Measurements from ENCODE around the gene ESPN.

Gene ESPN

DNA sequence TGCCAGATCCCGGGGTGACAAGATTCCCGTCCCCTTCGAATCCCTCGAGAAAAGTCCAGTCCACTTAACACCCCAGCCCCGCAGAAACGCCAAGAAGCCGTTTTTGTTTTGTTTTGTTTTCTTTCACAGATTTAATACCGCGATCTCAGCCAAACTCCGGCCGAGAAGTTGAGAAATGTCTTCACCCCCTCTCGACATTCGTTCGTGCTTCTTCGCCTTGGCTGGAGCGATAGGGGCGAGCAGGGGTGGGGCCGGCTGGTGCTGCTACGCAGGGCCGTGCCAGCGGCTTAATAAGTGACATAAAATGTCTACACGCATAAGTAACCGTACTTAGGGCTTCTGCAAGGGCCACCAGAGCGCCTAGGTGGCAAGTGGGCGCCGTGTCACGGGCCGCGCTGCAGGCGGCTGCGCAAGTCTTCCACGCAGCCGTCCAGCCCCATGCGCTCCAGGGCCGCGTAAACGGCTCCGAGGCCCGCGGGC lies 36.5 kb downstream of the ESPN start:
- Histone ChIP-seq H3K4me3 (ENCODE audit: low read depth, low read length) (no peak overlapping the region), H3K79me2 (ENCODE audit: control insufficient read depth, insufficient read depth, low read length, unreplicated experiment) (no peaks in the 10 kb centered on the region), H2AFZ (ENCODE audit: low read length, unreplicated experiment) (no peak overlapping the region), H3K27ac (ENCODE audit: low read depth, low read length) (no peak overlapping the region), H3K36me3 (ENCODE audit: insufficient read depth, low read length) (peaks cover 22% of the 10 kb centered on the region; the same call in 1 of the 2 replicates), H3K27me3 (ENCODE audit: insufficient read depth, low read length) (no peaks in the 10 kb centered on the region), H3K4me1 (ENCODE audit: control insufficient read depth, insufficient read depth, low read length, unreplicated experiment) (no peaks in the 10 kb centered on the region)

- Histone ChIP-seq H3K4me1 (ENCODE audit: control insufficient read depth, insufficient read depth, low read length, unreplicated experiment) (no peaks in the 10 kb centered on the region), H3K4me3 (ENCODE audit: low read depth, low read length) (no peak overlapping the region), H3K36me3 (ENCODE audit: insufficient read depth, low read length) (peaks cover 22% of the 10 kb centered on the region; the same call in 1 of the 2 replicates), H3K79me2 (ENCODE audit: control insufficient read depth, insufficient read depth, low read length, unreplicated experiment) (no peaks in the 10 kb centered on the region), H3K27ac (ENCODE audit: low read depth, low read length) (no peak overlapping the region), H2AFZ (ENCODE audit: low read length, unreplicated experiment) (no peak overlapping the region), H3K27me3 (ENCODE audit: insufficient read depth, low read length) (no peaks in the 10 kb centered on the region)
Observed at GRCh38 chr1:6461538-6462411, 37.2 kb downstream of the ESPN start.

DNA sequence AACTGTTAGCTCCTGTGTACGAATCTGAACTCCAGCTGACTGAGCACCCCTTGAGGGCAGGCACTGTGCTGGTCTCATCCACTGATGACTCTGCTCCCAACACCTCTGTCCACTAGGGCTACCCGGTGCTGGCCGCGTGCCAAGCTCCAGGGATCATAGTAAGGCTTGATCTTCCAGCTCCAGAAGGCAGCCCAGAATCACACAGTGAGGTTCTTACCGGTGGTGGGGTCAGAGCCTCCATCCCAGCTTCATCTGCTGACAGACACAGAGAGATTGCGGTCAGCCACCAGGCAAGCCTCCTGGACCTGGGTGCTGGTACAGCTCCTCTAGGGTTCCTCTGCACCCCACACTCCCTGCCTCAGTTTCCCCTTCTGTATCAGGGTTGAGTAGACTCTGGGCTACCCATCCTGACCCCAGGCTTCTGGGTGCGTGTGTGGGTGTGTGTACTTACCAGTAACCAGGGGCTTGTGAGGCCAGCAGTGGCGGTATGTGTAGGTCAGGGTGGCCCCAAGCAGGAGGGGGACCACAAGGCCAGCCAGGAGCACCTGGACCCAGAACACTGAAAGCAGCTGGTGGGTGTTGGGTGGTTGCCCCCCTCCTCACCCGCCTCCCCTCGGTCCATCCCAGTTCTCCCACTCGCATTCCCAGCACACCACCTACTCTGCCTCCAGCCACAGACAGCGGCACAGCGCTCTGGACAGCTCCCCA lies 38.0 kb downstream of the ESPN start:
- H3K27me3 ChIP-seq (ENCODE audit: insufficient read depth, low read length) = no peaks in the 10 kb centered on the region
- H3K4me1 ChIP-seq (ENCODE audit: control insufficient read depth, insufficient read depth, low read length, unreplicated experiment) = no peaks in the 10 kb centered on the region
- H3K27ac ChIP-seq (ENCODE audit: low read depth, low read length) = no peak overlapping the region
- H3K79me2 ChIP-seq (ENCODE audit: control insufficient read depth, insufficient read depth, low read length, unreplicated experiment) = no peaks in the 10 kb centered on the region
- no peak overlapping the region for H2AFZ ChIP-seq (ENCODE audit: low read length, unreplicated experiment)
- H3K4me3 ChIP-seq (ENCODE audit: low read depth, low read length) = no peak overlapping the region
- H3K36me3 ChIP-seq (ENCODE audit: insufficient read depth, low read length) = peaks cover 22% of the 10 kb centered on the region; the same call in 1 of the 2 replicates

- Histone ChIP-seq H3K36me3 (ENCODE audit: insufficient read depth, low read length) (peaks cover 22% of the 10 kb centered on the region; the same call in 1 of the 2 replicates), H3K27ac (ENCODE audit: low read depth, low read length) (no peak overlapping the region), H2AFZ (ENCODE audit: low read length, unreplicated experiment) (no peak overlapping the region), H3K79me2 (ENCODE audit: control insufficient read depth, insufficient read depth, low read length, unreplicated experiment) (no peaks in the 10 kb centered on the region), H3K4me3 (ENCODE audit: low read depth, low read length) (no peak overlapping the region), H3K4me1 (ENCODE audit: control insufficient read depth, insufficient read depth, low read length, unreplicated experiment) (no peaks in the 10 kb centered on the region), H3K27me3 (ENCODE audit: insufficient read depth, low read length) (no peaks in the 10 kb centered on the region)
Observed at GRCh38 chr1:6463120-6463412, 38.5 kb downstream of the ESPN start.

- Histone ChIP-seq H2AFZ (ENCODE audit: low read length, unreplicated experiment) (no peak overlapping the region), H3K4me1 (ENCODE audit: control insufficient read depth, insufficient read depth, low read length, unreplicated experiment) (no peaks in the 10 kb centered on the region), H3K4me3 (ENCODE audit: low read depth, low read length) (no peak overlapping the region), H3K36me3 (ENCODE audit: insufficient read depth, low read length) (peaks cover 22% of the 10 kb centered on the region; the same call in 1 of the 2 replicates), H3K79me2 (ENCODE audit: control insufficient read depth, insufficient read depth, low read length, unreplicated experiment) (no peaks in the 10 kb centered on the region), H3K27me3 (ENCODE audit: insufficient read depth, low read length) (no peaks in the 10 kb centered on the region), H3K27ac (ENCODE audit: low read depth, low read length) (no peak overlapping the region)
Observed at GRCh38 chr1:6464514-6464836, 39.9 kb downstream of the ESPN start.

DNA sequence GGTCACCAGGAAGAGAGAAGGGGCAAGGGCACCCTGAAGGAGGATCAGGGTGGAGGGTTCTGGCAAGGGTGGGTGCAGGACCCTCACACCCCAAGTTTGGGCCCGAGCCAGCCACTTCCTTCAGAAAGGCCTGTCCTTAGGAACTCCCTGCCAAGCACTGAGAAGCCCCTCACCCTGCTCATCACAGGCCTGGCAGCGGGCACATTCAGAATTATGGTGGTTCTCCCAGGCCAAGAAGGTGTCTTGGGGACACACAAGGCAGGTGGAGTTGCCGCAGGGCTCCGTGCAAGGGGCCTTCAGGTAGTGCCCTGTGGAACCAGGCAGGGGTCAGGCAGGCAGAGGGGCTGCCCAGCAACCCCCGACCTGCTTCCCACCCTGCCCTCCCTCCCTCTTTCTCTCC lies 40.3 kb downstream of the ESPN start:
- Histone ChIP-seq H2AFZ (ENCODE audit: low read length, unreplicated experiment) (no peak overlapping the region), H3K4me3 (ENCODE audit: low read depth, low read length) (no peak overlapping the region), H3K27me3 (ENCODE audit: insufficient read depth, low read length) (no peaks in the 10 kb centered on the region), H3K79me2 (ENCODE audit: control insufficient read depth, insufficient read depth, low read length, unreplicated experiment) (no peaks in the 10 kb centered on the region), H3K4me1 (ENCODE audit: control insufficient read depth, insufficient read depth, low read length, unreplicated experiment) (no peaks in the 10 kb centered on the region), H3K27ac (ENCODE audit: low read depth, low read length) (no peak overlapping the region), H3K36me3 (ENCODE audit: insufficient read depth, low read length) (peaks cover 22% of the 10 kb centered on the region; the same call in 1 of the 2 replicates)

GRCh38 chr1:6465461-6466005 lies 41.0 kb downstream of the ESPN start:
- no peak overlapping the region for H3K4me3 ChIP-seq (ENCODE audit: low read depth, low read length)
- no peaks in the 10 kb centered on the region for H3K27me3 ChIP-seq (ENCODE audit: insufficient read depth, low read length)

GRCh38 chr1:6466023-6466422 lies 41.4 kb downstream of the ESPN start, which contains the start of gene TNFRSF25:
Gene TNFRSF25, minus strand, starts transcription at chr1:6466173. Its CDS starts 66 bp downstream, at chr1:6466107.
- H3K27me3 ChIP-seq (ENCODE audit: insufficient read depth, low read length) = no peaks in the 10 kb centered on the region
- peaks cover 22% of the 10 kb centered on the region; the same call in 1 of the 2 replicates for H3K36me3 ChIP-seq (ENCODE audit: insufficient read depth, low read length)
- no peaks in the 10 kb centered on the region for H3K4me1 ChIP-seq (ENCODE audit: control insufficient read depth, insufficient read depth, low read length, unreplicated experiment)
- H2AFZ ChIP-seq (ENCODE audit: low read length, unreplicated experiment) = no peak within 1 kb of the TSS
- H3K27ac ChIP-seq (ENCODE audit: low read depth, low read length) = no peak within 1 kb of the TSS
- no peaks in the 10 kb centered on the region for H3K79me2 ChIP-seq (ENCODE audit: control insufficient read depth, insufficient read depth, low read length, unreplicated experiment)
- no peak within 1 kb of the TSS for H3K4me3 ChIP-seq (ENCODE audit: low read depth, low read length)

More at GRCh38 chr1:6465461-6466005, 41.0 kb downstream of the ESPN start:
- Histone ChIP-seq H3K4me1 (ENCODE audit: control insufficient read depth, insufficient read depth, low read length, unreplicated experiment) (no peaks in the 10 kb centered on the region), H3K79me2 (ENCODE audit: control insufficient read depth, insufficient read depth, low read length, unreplicated experiment) (no peaks in the 10 kb centered on the region), H3K27ac (ENCODE audit: low read depth, low read length) (no peak overlapping the region), H2AFZ (ENCODE audit: low read length, unreplicated experiment) (no peak overlapping the region), H3K36me3 (ENCODE audit: insufficient read depth, low read length) (peaks cover 24% of the 10 kb centered on the region; the same call in 1 of the 2 replicates)

- Histone ChIP-seq H2AFZ (ENCODE audit: low read length, unreplicated experiment) (no peak overlapping the region), H3K4me3 (ENCODE audit: low read depth, low read length) (no peak overlapping the region), H3K27me3 (ENCODE audit: insufficient read depth, low read length) (no peaks in the 10 kb centered on the region), H3K27ac (ENCODE audit: low read depth, low read length) (no peak overlapping the region), H3K4me1 (ENCODE audit: control insufficient read depth, insufficient read depth, low read length, unreplicated experiment) (no peaks in the 10 kb centered on the region), H3K79me2 (ENCODE audit: control insufficient read depth, insufficient read depth, low read length, unreplicated experiment) (no peaks in the 10 kb centered on the region), H3K36me3 (ENCODE audit: insufficient read depth, low read length) (peaks cover 16% of the 10 kb centered on the region; the same call in 1 of the 2 replicates)
Observed at GRCh38 chr1:6466751-6467150, 42.2 kb downstream of the ESPN start.

- Histone ChIP-seq H3K36me3 (ENCODE audit: insufficient read depth, low read length) (peaks cover 12% of the 10 kb centered on the region; the same call in 1 of the 2 replicates), H3K27me3 (ENCODE audit: insufficient read depth, low read length) (no peaks in the 10 kb centered on the region)
Observed at GRCh38 chr1:6467224-6467623, 42.6 kb downstream of the ESPN start.

More at GRCh38 chr1:6467224-6467623, 42.6 kb downstream of the ESPN start:
- H2AFZ ChIP-seq (ENCODE audit: low read length, unreplicated experiment) = no peak overlapping the region
- no peak overlapping the region for H3K4me3 ChIP-seq (ENCODE audit: low read depth, low read length)
- no peak overlapping the region for H3K27ac ChIP-seq (ENCODE audit: low read depth, low read length)
- H3K79me2 ChIP-seq (ENCODE audit: control insufficient read depth, insufficient read depth, low read length, unreplicated experiment) = no peaks in the 10 kb centered on the region
- no peaks in the 10 kb centered on the region for H3K4me1 ChIP-seq (ENCODE audit: control insufficient read depth, insufficient read depth, low read length, unreplicated experiment)
